GM19328 (cell line): ENCODE data around the gene ACAP1.

ENCODE experiments used
- ATAC-seq: cut with Tn5 transposase; IDR thresholded peaks from one replicate; pipeline ENCODE4 v1.9.1; 2021; ENCODE audit warnings: mild to moderate bottlenecking, moderate library complexity; ENCODE audit not compliant: unreplicated experiment

Gene ACAP1

DNA sequence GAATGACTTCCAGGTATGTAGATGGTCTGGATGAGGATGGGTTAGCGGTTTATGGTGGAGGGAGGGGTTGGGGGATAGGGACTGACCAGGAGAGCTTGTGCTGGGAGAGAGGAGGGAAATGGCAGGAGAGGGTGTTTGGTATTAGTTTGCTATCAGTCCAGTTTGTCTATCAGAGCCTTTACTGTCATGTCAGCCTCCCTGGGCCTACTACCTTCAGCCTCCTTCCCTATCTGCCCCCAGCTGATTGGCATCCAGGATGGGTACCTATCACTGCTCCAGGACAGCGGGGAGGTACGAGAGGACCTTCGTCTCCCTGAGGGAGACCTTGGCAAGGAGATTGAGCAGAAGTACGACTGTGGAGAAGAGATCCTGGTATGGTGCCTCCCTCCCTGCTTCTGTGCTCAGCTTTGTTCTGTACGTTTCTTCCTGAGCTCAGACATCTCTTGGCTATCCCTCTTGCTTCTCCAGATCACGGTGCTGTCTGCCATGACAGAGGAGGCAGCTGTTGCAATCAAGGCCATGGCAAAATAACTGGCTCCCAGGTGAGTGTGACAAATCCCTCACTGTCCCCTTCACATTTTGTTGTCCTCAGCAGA, 25.1 kb upstream of the ACAP1 start:
- no peak for ATAC-seq

DNA sequence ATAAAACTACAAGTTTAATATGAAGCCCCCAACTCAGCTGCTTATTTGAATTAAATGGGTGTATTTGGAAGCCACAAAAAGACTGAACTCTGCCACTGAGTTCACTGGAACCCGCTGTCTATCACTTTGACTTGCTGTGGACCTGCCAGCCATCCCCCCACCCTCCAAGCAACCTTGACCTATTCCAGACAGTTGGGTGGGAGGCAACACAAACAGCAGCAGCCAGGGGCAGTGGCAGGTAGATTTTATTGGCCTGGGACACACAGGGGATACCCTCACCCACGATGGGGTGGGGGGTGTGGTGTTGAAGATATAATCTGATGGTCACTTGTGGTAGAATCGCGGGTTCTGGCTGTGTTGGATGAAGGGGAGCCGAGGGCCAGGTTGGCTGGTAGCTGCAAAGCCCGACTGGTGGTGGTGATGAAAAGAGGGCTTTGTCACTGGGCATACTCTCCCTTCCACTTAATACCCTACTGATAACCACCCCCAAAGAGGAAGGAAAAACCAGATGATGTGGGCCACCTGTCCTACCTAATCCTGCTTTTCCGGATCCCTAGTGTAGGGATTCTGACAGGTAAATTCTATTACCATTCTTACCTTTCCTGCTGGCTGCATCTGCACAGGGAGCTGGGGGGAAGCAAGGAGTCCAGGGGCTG, 23.8 kb upstream of the ACAP1 start:
- ATAC-seq = no peak

DNA sequence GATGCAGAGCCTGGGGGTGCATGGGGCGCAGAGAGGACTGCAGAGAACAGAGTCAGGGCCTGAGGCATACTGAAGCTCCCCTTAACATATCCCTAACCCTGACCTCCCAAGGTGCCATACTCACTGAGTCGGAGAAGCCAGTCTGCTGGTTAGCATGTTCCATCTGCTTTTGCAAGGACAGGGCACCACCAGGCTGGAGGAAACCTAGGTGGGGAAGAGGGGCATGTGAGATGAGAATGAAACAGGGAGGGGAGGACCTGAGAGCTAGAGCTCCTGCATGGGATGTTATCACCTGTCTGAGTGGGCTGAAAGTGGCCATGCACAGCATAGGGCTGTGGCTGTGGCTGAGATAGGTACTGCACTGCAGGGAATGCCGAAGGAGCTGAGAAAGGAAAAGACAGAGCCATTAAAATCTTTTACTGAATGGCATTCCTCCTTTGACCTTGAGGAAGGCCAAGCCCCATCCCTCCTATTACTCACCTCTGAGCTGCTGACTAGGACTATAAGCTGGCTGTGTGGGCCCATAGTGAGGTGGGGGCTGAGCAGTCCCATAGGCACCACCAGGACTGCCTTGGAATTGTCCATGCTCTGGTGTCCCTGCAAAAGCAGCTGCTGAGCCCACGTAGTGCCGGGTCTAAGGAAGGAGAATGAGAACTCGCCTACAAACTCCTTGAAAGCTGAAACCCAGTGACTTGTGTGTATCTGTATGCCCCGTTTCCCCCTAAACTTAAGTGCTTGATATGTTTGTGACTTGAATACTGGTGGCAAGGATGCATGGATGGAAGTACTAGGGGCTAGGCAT, 23.0 kb upstream of the ACAP1 start:
- ATAC-seq = no peak

DNA sequence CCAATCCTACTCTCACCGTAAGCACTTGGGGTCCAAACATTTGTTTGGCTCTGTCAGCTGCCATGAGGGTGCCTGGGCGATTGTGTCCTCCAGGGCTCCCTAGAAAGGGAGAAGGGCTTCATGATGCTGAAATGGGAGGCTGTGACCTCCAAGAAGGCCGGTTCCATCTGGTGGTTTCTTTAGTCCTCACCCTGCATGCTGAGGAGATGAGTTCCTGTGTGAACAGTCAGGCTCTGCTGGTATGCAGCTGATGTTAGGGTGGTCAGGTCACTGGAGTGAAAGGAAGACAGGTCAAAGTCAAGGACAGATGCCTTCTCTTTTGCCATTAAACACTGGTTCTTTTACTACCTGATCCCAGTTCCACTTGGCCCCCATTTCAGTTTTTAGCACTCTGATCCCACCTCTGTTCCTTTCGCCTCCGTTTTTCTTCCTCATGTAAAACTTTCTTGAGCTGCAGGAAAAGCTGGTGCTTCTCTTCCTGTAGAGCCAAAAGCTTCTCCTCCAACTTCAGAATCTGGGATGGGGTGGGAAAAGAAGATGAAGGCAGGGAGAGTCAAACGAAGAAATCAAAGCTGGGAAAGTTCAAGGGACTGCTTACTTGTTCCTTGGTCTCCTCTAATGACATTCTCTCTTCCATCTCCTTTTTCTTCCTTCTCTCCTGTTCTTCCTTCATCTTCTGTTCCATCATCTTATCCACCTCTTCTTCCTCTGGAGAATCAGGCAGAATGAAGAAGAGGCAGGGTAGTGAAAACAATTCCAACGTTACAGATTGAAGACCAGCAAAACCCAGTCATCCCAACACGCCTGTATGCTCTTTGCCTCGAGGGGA, 22.2 kb upstream of the ACAP1 start:
- ATAC-seq = no peak

DNA sequence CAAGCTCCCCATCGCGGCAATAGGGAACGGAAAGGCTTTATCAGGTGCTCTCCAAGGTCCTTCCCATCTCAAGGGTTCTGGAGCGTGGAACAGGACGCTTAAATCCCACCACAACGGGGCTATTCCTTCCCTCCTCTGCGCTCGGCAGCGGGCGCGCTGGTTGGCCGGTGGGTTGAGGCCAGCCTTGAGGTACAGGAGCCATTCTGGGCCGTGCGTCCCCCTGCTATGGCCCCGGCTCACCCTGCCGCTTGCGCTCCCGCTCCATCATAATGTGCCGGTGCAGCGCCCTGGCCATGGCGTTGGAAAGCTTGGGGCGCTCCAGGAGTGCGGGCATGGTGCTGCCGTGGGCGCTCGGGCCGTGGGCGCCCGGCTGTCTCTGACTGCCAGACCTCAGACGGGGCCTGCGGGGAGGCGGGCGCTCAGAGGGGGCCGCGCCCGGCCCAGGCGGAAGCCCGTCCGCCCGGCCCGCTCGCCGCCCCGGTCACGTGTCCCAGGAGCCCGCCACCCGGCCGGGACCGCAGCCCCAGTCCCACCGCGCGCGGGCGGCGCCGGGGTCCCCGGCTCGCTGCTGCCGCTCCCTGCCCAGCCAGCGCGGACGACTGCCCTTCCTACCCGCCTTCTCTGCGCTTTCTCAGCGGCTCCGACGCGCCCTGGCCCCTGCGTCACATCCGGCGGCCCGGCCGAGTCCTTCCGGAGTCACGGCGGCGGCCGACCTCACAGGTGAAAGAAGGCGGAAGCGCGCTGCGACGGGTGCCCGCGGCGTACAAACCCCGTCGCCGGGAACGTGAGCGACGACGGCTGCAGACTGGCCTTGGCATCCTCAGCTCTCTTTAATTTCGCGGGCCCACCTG, 21.4 kb upstream of the ACAP1 start, which contains the start of gene GPS2:
Gene GPS2, minus strand, starts transcription at position 642 of the 851 bp plus-strand sequence. Its CDS starts 308 bp downstream, at position 334.
- ATAC-seq = peak; percentile 64

DNA sequence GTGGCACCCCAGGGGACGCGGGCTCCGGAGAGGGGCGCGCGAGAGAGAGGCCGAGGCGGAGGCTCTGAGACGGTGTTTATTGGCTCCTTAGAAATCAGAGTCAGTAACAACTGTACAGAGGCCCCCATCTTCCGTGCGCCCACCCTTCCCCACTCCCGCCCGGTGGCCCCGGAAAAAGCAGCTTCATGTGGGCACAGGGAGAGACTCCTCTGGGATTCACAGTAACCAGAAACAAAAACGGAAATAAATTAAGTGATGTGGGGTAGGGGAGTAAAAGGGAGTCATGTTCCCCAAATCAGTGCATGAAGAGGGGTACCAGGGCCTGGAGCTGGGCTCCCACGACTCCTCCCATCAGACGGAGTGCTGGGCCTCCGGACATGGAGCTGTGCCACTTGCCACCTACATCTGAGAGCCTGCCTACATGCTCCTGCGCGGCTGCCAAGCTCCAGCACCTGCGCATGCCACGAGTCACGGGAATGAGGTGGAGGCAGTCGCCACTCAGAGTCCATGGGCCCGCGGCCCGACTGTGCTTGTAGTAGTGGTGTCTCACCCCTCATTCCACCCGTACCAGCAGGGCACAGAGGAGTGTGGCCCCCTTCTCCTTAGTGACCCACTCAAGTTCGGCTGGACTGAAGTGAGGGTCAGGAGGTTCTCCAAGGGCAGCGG, 20.6 kb upstream of the ACAP1 start:
- ATAC-seq = no peak

DNA sequence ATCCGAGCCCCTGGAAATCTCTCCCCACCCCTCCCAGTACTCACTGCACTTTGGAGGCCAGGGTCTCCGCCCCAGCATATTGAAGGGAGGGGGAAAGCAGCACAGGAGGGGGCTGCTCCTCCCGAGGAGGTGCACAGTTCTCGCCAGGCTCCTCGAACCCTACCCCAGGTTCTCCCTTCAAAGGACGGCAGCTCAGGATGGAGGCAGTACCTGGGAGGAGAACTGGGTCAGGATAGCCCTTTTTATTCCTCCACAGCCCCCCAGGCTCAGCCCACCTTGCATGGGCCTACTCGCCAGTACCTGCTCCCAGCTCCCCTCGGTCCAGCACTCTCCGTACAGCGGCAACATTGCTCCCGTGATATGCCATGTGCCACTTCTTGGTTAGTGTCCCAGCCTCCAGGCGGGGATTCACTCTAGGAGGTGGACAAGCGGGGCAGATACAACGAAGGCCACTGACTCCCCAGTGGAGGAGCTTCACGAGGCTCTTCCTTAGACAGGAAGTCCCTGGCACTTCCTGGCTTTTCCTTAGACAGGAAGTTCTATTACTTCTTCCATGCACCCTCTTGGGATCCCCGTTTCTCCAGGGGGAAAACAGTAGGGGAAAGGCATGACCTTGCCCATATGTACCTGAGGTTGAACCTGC, 19.0 kb upstream of the ACAP1 start:
- no peak for ATAC-seq

DNA sequence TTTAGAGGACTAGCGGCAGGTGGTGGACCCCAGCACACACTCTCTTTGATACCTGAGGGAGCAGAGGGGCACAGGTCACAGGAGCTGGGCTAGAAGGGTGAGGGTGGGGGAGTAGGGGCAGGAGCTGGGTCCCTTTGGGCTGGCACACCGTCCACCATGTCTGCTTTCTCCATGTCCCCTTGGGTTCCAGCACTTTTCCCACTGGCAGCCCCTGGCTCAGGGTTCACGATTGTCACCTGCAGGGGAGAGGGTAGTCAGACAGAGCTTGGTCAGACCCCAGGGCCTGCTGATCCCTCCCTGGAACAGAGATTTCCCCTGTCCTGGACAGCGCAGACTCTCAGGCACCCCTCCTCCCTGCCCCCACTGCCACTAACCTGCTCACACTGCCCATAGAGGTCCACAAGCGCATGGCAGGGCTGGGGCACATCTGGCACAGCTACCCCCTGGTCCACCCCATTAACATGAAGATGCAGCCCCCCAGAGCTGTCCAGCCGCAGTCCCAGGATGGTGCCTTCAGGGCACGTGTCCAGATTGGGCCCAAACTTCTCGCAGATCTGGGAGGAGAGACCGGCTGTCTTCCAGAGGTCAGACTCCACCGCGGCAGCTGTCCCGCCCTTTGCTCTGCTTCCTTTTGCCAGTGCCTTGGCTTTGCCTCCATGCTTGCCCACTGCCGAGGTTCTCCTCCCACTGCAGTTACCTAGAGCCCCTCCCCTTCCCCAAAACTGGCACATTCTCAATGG, 18.0 kb upstream of the ACAP1 start:
- no peak for ATAC-seq

DNA sequence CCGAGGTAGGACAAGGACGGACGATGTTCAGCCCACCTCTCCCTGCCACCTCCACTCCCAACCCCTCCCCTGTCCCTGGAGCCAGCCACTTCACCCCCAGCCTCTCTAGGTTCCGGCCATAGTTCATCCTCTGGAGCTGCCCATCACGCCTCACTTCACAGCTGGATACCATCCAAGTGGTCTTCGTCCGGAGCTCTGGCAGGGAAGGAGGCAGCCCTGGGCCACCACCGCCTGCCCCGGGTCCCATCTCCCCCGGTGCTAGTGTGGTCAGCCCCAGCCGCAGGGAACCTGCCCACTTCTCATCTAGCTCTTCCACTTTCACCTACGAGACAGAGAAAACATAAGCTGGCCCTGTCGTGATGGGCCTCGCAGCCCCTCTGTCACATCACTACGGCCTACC, 14.9 kb upstream of the ACAP1 start:
- ATAC-seq = no peak

DNA sequence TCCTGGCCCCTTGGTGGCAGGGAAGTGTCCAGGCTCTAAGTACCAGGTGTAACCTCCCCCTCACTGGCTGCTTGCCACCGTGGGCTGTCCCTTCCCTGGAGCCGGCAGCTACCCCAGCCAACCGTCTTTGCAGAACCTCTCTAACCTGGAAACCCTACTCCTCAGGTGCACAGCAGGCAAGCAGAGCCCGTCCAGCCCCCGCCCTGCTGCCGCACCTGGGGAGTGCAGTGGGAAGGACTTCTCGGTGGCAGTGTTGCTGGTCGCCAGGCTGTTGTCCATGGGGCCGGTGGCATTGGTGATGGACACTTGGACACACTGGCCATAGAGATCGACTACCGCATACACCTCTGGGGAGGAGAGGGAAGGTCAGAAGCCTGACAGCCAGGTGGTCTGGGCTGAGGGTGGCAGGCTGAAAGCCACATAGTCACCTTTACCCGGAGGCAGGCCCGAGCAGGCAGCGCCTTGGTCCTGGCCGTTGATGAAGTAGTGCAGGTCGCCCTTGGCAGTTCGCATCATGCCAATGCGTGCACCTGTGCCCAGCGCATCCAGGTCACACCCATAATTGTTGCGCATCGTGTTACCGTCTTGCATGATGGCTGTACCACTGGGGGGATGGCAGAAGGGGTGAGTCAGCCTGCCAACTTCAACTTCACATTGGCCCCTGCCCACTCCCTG, 13.7 kb upstream of the ACAP1 start:
- ATAC-seq = no peak

DNA sequence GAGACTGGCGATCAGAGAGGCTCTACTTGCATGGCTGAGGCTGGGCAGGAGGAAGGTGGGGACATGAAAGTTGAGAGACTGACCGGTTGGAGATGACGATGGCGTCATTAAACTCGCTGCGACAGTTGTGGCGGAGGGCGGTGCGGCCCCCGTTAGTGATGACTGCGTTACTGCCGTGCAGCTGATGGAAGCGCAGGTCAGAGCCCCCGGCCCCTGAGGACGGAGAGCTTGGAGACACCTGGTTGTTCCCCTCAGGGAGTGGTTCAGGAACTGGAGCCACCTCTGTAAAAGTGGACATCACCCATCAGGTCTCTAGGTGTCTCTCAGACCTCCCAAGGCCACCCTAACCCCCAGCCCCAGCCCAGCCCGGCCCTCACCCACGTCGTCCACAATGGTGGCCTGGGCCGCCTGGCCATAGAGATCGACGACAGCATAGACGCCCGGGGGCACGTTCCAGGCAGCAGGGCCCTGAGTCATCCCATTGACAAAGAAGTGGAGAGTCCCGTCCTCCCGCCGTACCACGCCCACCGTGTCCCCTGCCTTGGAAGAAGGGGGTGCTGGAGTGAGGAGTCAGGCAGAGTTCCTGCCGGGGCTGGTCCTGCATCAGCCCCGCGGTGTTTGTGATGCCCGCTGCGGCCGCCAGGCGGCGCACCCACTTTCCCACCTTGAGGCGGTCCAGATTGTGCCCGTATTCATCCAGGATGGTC, 12.4 kb upstream of the ACAP1 start:
- no peak for ATAC-seq

DNA sequence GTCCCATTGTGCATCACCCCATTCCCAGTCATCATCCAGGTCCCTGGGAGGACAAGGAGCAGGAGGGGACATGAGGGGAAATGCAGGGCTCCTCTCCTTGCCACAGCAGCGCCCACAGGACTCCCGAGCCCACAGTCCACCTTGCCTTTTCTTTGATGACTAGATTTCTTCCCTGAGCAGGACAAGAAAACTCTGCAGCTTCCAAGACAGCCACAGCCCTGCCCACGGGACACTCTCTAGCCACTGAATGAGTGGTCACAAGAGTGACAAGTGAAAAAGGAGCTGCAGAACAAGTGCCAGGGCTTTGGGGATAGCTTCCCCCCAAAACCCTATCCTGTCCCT, 11.9 kb upstream of the ACAP1 start:
- ATAC-seq = no peak

DNA sequence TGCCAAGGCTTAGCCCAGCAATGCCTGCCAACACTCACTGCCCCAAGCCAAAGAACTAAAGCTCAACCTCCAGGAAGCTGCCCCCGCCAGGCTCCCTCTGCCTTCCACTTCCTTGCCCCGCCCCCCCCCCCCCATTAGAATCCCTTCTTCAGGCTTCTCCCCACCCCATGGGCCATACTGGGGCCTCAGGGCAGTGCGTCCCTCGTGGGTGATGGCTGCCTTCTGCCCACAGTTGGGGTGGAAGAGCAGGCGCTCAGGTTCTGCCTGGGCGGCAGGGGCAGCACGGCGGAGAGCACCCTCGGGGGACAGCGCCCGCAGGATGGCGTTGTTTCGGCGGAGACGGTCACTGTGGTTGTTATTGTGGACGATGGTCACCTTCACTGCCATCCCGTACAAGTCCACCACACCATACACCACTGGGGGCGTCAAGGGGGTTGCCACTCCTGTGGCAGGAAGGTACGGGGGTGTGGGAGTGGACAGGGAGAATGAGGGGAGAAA, 11.2 kb upstream of the ACAP1 start:
- no peak for ATAC-seq

DNA sequence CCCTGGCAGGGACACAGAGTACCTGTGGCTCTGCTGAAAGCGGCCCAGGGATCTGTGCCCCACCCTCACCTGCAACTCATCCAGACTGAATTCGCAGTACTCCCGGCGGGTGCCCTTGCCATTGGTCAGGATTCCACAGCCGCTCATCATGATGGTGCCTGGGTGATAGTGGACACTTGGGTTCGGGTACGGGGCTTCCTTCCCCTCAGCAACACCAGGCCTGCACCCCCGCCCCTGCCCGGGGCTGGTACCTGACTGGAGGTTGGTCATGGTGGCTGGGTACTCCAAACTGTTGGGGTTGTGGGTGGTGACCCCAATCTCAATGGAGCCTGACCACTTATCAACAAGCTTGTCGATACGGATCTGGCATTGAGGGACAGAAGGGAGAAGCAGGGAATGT, 10.1 kb upstream of the ACAP1 start:
- ATAC-seq = no peak

DNA sequence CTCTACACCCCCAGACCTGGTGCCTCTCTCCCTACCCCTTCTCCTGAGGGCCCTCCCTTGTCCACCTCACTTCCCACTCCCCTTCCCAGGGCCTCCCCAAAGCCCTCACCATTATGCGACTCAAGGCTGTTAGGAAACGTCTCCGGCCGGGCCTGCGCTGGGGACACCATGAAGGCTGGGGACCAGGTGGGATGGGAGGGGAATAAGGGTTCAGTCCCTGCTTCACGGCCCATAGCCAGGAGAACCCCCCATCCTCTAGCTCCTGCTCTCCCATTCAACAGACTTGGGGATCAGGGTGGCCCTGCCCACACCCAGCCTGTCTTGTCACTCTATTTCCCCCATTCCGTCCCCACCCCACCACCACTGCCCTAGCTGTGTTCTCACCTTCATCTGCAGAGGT, 9.3 kb upstream of the ACAP1 start:
- no peak for ATAC-seq

DNA sequence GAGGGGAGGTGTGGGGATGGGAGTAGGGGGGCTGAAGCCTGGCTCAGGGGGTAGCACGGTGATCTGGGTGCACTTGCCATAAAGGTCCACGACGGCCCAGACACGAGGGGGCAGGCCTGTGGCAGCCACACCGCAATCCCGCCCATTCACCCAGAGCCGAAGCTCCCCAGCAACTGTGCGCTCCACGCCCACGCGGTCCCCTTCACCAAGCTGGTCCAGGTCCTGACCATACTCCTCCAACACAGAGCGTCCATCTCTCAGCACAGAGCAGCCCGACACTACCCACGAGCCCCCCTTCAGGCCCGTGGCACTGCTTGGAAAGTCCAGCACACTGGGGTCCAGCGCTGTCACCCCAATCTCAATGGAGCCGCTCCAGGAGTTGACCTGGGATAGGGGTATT, 8.8 kb upstream of the ACAP1 start:
- no peak for ATAC-seq

DNA sequence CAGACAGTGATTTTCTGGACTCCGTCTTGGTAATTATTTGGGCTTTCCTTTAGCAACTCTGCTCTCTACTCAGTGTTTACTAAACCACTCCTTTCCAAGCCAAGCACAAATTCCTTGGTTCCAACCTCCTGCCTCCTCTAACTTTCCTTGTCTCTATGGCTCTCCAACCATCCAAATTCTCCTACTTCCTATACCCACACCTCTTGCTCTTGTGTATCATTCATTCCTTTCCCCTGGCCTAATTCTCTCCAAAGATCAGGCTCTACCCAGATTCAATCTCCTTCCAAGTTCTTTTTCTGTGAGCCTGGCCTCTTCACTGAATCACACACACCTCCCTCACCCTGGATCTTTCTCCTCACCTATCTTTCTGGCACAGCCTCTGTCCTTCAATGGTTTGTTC, 8.3 kb upstream of the ACAP1 start:
- no peak for ATAC-seq
